Neural cell (in vitro differentiated cells): ENCODE measurements around the gene ADAM11.

Source experiments
- CTCF ChIP-seq: fragments of 450-650 bp; IDR thresholded peaks from 2 replicates; pipeline ENCODE4 v1.5.1; 2014; ENCODE audit warnings: antibody characterized with exemption, mild to moderate bottlenecking, moderate library complexity; ENCODE audit not compliant: poor library complexity, severe bottlenecking
- EP300 ChIP-seq: fragments of 450-650 bp; conservative IDR thresholded peaks from 2 replicates; pipeline ENCODE4 v1.6.1; 2014; ENCODE audit warnings: antibody characterized with exemption, mild to moderate bottlenecking, moderate library complexity; ENCODE audit not compliant: poor library complexity, severe bottlenecking
- EZH2 ChIP-seq: fragments of 200-600, 300-800 bp; shearing (Covaris generic), sonication (generic); IDR thresholded peaks from 2 replicates; pipeline ENCODE4 v1.6.1; 2014; ENCODE audit warnings: antibody characterized with exemption, low read length, borderline replicate concordance, mild to moderate bottlenecking; ENCODE audit not compliant: insufficient read depth, poor library complexity, severe bottlenecking
- POLR2AphosphoS5 ChIP-seq: IDR thresholded peaks from 2 replicates; pipeline ENCODE4 v1.6.1; 2012
- TAF1 ChIP-seq: IDR thresholded peaks from 2 replicates; pipeline ENCODE4 v1.6.1; 2012; ENCODE audit warnings: low read depth

GRCh38 chr17:44807817-44808155, 49.0 kb downstream of the ADAM11 start:
- no peak for TF ChIP-seq CTCF
- no peak for TF ChIP-seq POLR2AphosphoS5
- TF ChIP-seq EP300 = no peak
- TF ChIP-seq EZH2 = no peak
- no peak for TF ChIP-seq TAF1
